ENCODE data around the gene ZNF217.
"Not testable (repeated sequence)": the region's sequence is repeated elsewhere in the genome, so short reads cannot be mapped to it uniquely, and the experiment has no call there.

GRCh38 chr20:53585004-53585569, 8.6 kb downstream of the ZNF217 start:
- not testable (repeated sequence) for TF ChIP-seq POLR2AphosphoS5 (IDR thresholded peaks at IDR 0.05; ENCODE audit: low read depth, low read length); TAF1 (IDR thresholded peaks at IDR 0.05; ENCODE audit: borderline replicate concordance, low read depth, low read length)
